Prostate gland (tissue), 2 donors: Measurements from ENCODE around the gene TDP2.

Experiments used
- CTCF ChIP-seq, 4 experiments: fragments of 200-600 bp in 2 of 4; fragments of 450-650 bp in 2 of 4; sonication (generic) in 2 of 4; IDR thresholded peaks; 1 replicate in 3 of 4; 2 replicates in 1 of 4; pipeline ENCODE4 v1.5.1; 2016 to 2019; ENCODE audit warnings: antibody characterized with exemption in 4 of 4, mild to moderate bottlenecking in 2 of 4, moderate library complexity in 2 of 4
- POLR2AphosphoS5 ChIP-seq: sonication (generic); formaldehyde crosslinking; IDR thresholded peaks from one replicate; pipeline ENCODE4 v1.6.1; 2017; ENCODE audit warnings: antibody characterized with exemption

GRCh38 chr6:24613361-24614042, 53.2 kb downstream of the TDP2 start:
- TF ChIP-seq CTCF (IDR thresholded peaks at IDR 0.05) (no peak), POLR2AphosphoS5 (no peak)
